ENCODE results near the gene CMSS1.

- TF ChIP-seq BHLHE40 (IDR thresholded peaks at IDR 0.05; ENCODE audit: borderline replicate concordance) (no peak), SP1 (IDR thresholded peaks at IDR 0.05) (no peak), FOXM1 (IDR thresholded peaks at IDR 0.05; ENCODE audit: borderline replicate concordance) (no peak), FOXA1 (IDR thresholded peaks at IDR 0.05) (no peak), NFRKB (IDR thresholded peaks at IDR 0.05) (no peak), SUZ12 (IDR thresholded peaks at IDR 0.05) (no peak)
Measured at GRCh38 chr3:99817047-99817436, 620 bp upstream of the CMSS1 start.
